H9 (cell line): ENCODE results near the gene TCF4. TPM values are rescaled to one million over a fixed set of nuclear protein-coding genes. Genes with fewer than 3 reads are reported as not detected.

Source experiments
- DNase-seq: peaks from one replicate; pipeline ENCODE4 v3.0.0-alpha.2; 2017
- H2AFZ ChIP-seq: one replicate; pipeline ENCODE4 v1.6.1; 2013; ENCODE audit warnings: mild to moderate bottlenecking, low read length, control low read depth, moderate library complexity
- H2AK5ac ChIP-seq: 2 replicates; pipeline ENCODE4 v1.6.1; 2013; ENCODE audit warnings: low read length, control low read depth, mixed read lengths; ENCODE audit not compliant: insufficient read length
- H2BK120ac ChIP-seq: one replicate; pipeline ENCODE4 v1.6.1; 2013; ENCODE audit warnings: low read depth, mild to moderate bottlenecking, low read length, control low read depth, inconsistent platforms; ENCODE audit not compliant: poor library complexity, severe bottlenecking
- H2BK12ac ChIP-seq: 2 replicates; pipeline ENCODE4 v1.6.1; 2013; ENCODE audit warnings: low read length, control low read depth, mixed read lengths, low read depth; ENCODE audit not compliant: insufficient read length
- H2BK15ac ChIP-seq: 2 replicates; pipeline ENCODE4 v1.6.1; 2013; ENCODE audit warnings: low read depth, low read length, control low read depth
- H2BK20ac ChIP-seq: one replicate; pipeline ENCODE4 v1.6.1; 2013; ENCODE audit warnings: low read depth, mild to moderate bottlenecking, low read length, control low read depth, inconsistent platforms; ENCODE audit not compliant: poor library complexity, severe bottlenecking
- H2BK5ac ChIP-seq: 2 replicates; pipeline ENCODE4 v1.6.1; 2013; ENCODE audit warnings: low read length, control low read depth, mixed read lengths; ENCODE audit not compliant: insufficient read length
- H3K14ac ChIP-seq: 2 replicates; pipeline ENCODE4 v1.6.1; 2013; ENCODE audit warnings: low read length, control low read depth; ENCODE audit not compliant: insufficient read depth
- H3K18ac ChIP-seq: 2 replicates; pipeline ENCODE4 v1.6.1; 2013; ENCODE audit warnings: low read depth, mild to moderate bottlenecking, mixed read lengths, low read length, control low read depth; ENCODE audit not compliant: insufficient read length
- H3K23ac ChIP-seq: 2 replicates; pipeline ENCODE4 v1.6.1; 2013; ENCODE audit warnings: low read length, control low read depth, mixed read lengths, low read depth; ENCODE audit not compliant: insufficient read length
- H3K23me2 ChIP-seq: 2 replicates; pipeline ENCODE4 v1.6.1; 2013; ENCODE audit warnings: low read depth, mild to moderate bottlenecking, mixed read lengths, low read length, control low read depth; ENCODE audit not compliant: insufficient read length, poor library complexity, severe bottlenecking
- H3K27ac ChIP-seq: 2 replicates; pipeline ENCODE4 v1.5.1; 2013; ENCODE audit warnings: low read length, control low read depth, mixed read lengths, low read depth; ENCODE audit not compliant: insufficient read length
- H3K27me3 ChIP-seq: 2 replicates; pipeline ENCODE4 v1.6.1; 2013; ENCODE audit warnings: low read length, control low read depth, inconsistent platforms; ENCODE audit not compliant: insufficient read depth
- H3K4ac ChIP-seq: 2 replicates; pipeline ENCODE4 v1.6.1; 2013; ENCODE audit warnings: low read depth, mild to moderate bottlenecking, control low read depth, inconsistent platforms, low read length, moderate library complexity
- H3K4me1 ChIP-seq: 2 replicates; pipeline ENCODE4 v1.6.1; 2013; ENCODE audit warnings: low read length, control low read depth, inconsistent platforms; ENCODE audit not compliant: insufficient read depth
- H3K4me2 ChIP-seq: 2 replicates; pipeline ENCODE4 v1.6.1; 2013; ENCODE audit warnings: low read length, control low read depth, mixed read lengths; ENCODE audit not compliant: insufficient read length, insufficient read depth
- H3K56ac ChIP-seq: 2 replicates; pipeline ENCODE4 v1.6.1; 2013; ENCODE audit warnings: low read depth, mild to moderate bottlenecking, mixed read lengths, low read length, control low read depth; ENCODE audit not compliant: insufficient read length
- H3K79me1 ChIP-seq: 2 replicates; pipeline ENCODE4 v1.6.1; 2013; ENCODE audit warnings: low read depth, mild to moderate bottlenecking, moderate library complexity, low read length, control low read depth, inconsistent platforms; ENCODE audit not compliant: insufficient read depth, poor library complexity, severe bottlenecking
- H3K79me2 ChIP-seq: 2 replicates; pipeline ENCODE4 v1.6.1; 2013; ENCODE audit warnings: low read length, control low read depth, inconsistent platforms; ENCODE audit not compliant: insufficient read depth
- H3K9ac ChIP-seq: 2 replicates; pipeline ENCODE4 v1.6.1; 2013; ENCODE audit warnings: low read length, control low read depth, mixed read lengths; ENCODE audit not compliant: insufficient read length; ENCODE audit errors: extremely low read depth
- H3K9me3 ChIP-seq: one replicate; pipeline ENCODE4 v1.6.1; 2013; ENCODE audit warnings: low read depth, low read length, inconsistent platforms; ENCODE audit not compliant: control insufficient read depth
- H3T11ph ChIP-seq: one replicate; pipeline ENCODE4 v1.6.1; 2013; ENCODE audit warnings: mild to moderate bottlenecking, low read length, control low read depth, inconsistent platforms
- H4K20me1 ChIP-seq: one replicate; pipeline ENCODE4 v1.6.1; 2013; ENCODE audit not compliant: control insufficient read depth, insufficient read length, insufficient read depth
- H4K5ac ChIP-seq: 2 replicates; pipeline ENCODE4 v1.6.1; 2013; ENCODE audit warnings: low read depth, mild to moderate bottlenecking, mixed read lengths, low read length, control low read depth; ENCODE audit not compliant: insufficient read length
- H4K8ac ChIP-seq: replicated peaks from 2 replicates; pipeline ENCODE4 v1.6.1; 2013; ENCODE audit warnings: low read length, control low read depth, mixed read lengths, low read depth; ENCODE audit not compliant: insufficient read length
- H4K91ac ChIP-seq: 2 replicates; pipeline ENCODE4 v1.6.1; 2013; ENCODE audit warnings: low read depth, mild to moderate bottlenecking, moderate library complexity, mixed read lengths, low read length, control low read depth; ENCODE audit not compliant: insufficient read length
- H3K27ac Mint-ChIP-seq, 3 experiments: 2 replicates in 2 of 3; 3 replicates in 1 of 3; pipeline ENCODE4 v1.8.0; 2020 to 2021; ENCODE audit warnings: mixed read lengths in 3 of 3, mild to moderate bottlenecking in 1 of 3, moderate library complexity in 1 of 3
- H3K27me3 Mint-ChIP-seq: 2 replicates; pipeline ENCODE4 v1.8.0; 2021; ENCODE audit warnings: low read depth, mild to moderate bottlenecking, moderate library complexity, mixed read lengths
- H3K36me3 Mint-ChIP-seq, 3 experiments: 2 replicates in 2 of 3; 3 replicates in 1 of 3; pipeline ENCODE4 v1.8.0; 2020 to 2021; ENCODE audit warnings: low read depth in 3 of 3, mixed read lengths in 3 of 3; ENCODE audit not compliant: insufficient read depth in 1 of 3
- H3K4me1 Mint-ChIP-seq, 2 experiments: 2 replicates each; pipeline ENCODE4 v1.8.0; 2020; ENCODE audit warnings: mixed read lengths in 2 of 2
- H3K4me3 Mint-ChIP-seq, 2 experiments: 2 replicates in 1 of 2; 3 replicates in 1 of 2; pipeline ENCODE4 v1.8.0; 2020 to 2021; ENCODE audit warnings: mild to moderate bottlenecking in 2 of 2, mixed read lengths in 2 of 2, moderate library complexity in 1 of 2
- H3K9me3 Mint-ChIP-seq, 2 experiments: 2 replicates in 1 of 2; 3 replicates in 1 of 2; pipeline ENCODE4 v1.8.0; 2020; ENCODE audit warnings: mild to moderate bottlenecking in 2 of 2, mixed read lengths in 2 of 2, moderate library complexity in 1 of 2
- WGBS: extraction: QIAGEN DNeasy Blood & Tissue Kit; methylation state at CpG from one replicate; pipeline ENCODE4 v1.1.7; 2013; ENCODE audit warnings: missing lambda C conversion rate, low lambda C conversion rate, mixed read lengths; ENCODE audit not compliant: insufficient read length; ENCODE audit errors: extremely low coverage; 5-methylcytosine and 5-hydroxymethylcytosine counted together
- total RNA-seq: library from RNA; stranded (reverse); gene quantifications from 2 replicates; pipeline ENCODE4 v1.2.1, GENCODE V29; 2021
- TF ChIP-seq, protein P1 (sequence below): fragments of 200-600 bp; sonication (generic); conservative IDR thresholded peaks from 3 replicates; pipeline ENCODE4 v1.8.0; 2021; ENCODE audit warnings: antibody characterized with exemption, mild to moderate bottlenecking

The TCF4 gene
- total RNA-seq, 1 experiment from 2014 or later: 99.4 TPM

DNA sequence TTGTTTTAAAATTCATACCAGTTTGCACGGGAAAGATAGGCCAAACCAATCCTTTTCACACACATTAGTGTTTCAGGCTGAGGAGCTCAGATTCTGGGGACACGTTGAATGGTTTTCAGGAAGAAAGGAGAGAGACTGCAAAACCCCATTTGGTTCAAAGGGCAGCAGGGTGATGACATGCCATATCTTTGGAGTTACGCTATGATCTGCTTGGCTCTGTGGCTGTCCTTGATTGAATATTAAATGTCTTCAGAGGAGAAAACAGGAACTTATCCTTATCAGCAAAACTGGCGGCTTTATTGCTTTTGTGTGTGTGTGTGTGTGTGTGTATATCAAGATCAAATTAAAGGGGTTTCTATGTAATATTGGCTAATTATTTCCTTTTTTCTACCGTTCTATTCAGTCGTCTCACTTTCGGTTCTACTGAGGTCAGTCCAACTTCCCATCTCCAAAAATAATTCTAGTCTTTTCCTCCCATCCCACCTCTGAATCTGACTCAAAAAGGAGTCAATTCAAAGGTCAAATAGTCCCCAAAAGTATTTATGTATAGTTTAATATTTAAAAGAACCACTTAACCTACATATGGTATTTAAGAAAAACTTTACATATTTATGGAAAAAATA lies 335.8 kb downstream of the TCF4 start:
- H4K5ac ChIP-seq: no peak overlapping the region
- Mint-ChIP-seq H3K27me3 (no peaks in the 10 kb centered on the region), H3K4me3 (no peak overlapping the region), H3K27ac (peak overlapping the region in 2 of 3 experiments; percentile 51 to 67; a peak in 5 of 7 replicates), H3K9me3 (peaks cover 0 to 3% of the 10 kb centered on the region in 2 experiments; a peak in 1 of 5 replicates), H3K36me3 (peaks cover 12 to 35% (median 34%) of the 10 kb centered on the region in 3 experiments), H3K4me1 (peaks cover 17 to 18% of the 10 kb centered on the region in 2 experiments)
- no peak overlapping the region for H3K9ac ChIP-seq
- H4K91ac ChIP-seq: no peak overlapping the region
- H3K18ac ChIP-seq: no peak overlapping the region
- H3K23ac ChIP-seq: no peak overlapping the region
- peak overlapping the region; percentile 39 for H3K27ac ChIP-seq
- no peak overlapping the region for H2AK5ac ChIP-seq
- H4K8ac ChIP-seq: no peak overlapping the region
- no peak overlapping the region for H3K14ac ChIP-seq
- H3T11ph ChIP-seq: no peak overlapping the region
- no peak overlapping the region for H3K4ac ChIP-seq
- no peak overlapping the region for H2BK5ac ChIP-seq
- H3K9me3 ChIP-seq: no peaks in the 10 kb centered on the region
- no peak overlapping the region for H2BK15ac ChIP-seq
- H3K79me1 ChIP-seq: no peaks in the 10 kb centered on the region
- H4K20me1 ChIP-seq: no peaks in the 10 kb centered on the region
- no peak overlapping the region for H3K56ac ChIP-seq
- TF ChIP-seq, protein P1, sequence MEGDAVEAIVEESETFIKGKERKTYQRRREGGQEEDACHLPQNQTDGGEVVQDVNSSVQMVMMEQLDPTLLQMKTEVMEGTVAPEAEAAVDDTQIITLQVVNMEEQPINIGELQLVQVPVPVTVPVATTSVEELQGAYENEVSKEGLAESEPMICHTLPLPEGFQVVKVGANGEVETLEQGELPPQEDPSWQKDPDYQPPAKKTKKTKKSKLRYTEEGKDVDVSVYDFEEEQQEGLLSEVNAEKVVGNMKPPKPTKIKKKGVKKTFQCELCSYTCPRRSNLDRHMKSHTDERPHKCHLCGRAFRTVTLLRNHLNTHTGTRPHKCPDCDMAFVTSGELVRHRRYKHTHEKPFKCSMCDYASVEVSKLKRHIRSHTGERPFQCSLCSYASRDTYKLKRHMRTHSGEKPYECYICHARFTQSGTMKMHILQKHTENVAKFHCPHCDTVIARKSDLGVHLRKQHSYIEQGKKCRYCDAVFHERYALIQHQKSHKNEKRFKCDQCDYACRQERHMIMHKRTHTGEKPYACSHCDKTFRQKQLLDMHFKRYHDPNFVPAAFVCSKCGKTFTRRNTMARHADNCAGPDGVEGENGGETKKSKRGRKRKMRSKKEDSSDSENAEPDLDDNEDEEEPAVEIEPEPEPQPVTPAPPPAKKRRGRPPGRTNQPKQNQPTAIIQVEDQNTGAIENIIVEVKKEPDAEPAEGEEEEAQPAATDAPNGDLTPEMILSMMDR: no peak
- H3K23me2 ChIP-seq: no peaks in the 10 kb centered on the region
- no peak overlapping the region for H3K4me2 ChIP-seq
- DNase-seq: no peak
- no peak overlapping the region for H2BK20ac ChIP-seq
- no CpG with 5 or more reads among the region's 7 CpGs for WGBS
- no peaks in the 10 kb centered on the region for H3K27me3 ChIP-seq
- no peaks in the 10 kb centered on the region for H3K79me2 ChIP-seq
- H2BK120ac ChIP-seq: no peak overlapping the region
- H2BK12ac ChIP-seq: no peak overlapping the region
- H3K4me1 ChIP-seq: peaks cover 8% of the 10 kb centered on the region; the same call in 1 of the 2 replicates
- H2AFZ ChIP-seq: no peak overlapping the region
